IPS DF 19.7 (cell line): ENCODE measurements around the gene PLS1.
"Not testable (repeated sequence)": the region's sequence is repeated elsewhere in the genome, so short reads cannot be mapped to it uniquely, and the experiment has no call there.

Source experiments
- DNase-seq: peaks from one replicate; pipeline ENCODE4 v3.0.0-alpha.2; 2013; ENCODE audit warnings: low read depth, low spot score

PLS1 gene

GRCh38 chr3:142595581-142595950 lies 627 bp upstream of the PLS1 start:
- DNase-seq, result no peak

GRCh38 chr3:142596726-142597088 lies 514 bp downstream of the PLS1 start:
- no peak for DNase-seq

- no peak for DNase-seq
These were observed 1.7 kb downstream of the PLS1 start for GRCh38 chr3:142597906-142598305.

- no peak for DNase-seq
These were observed 5.5 kb downstream of the PLS1 start for GRCh38 chr3:142601713-142602112.

- no peak for DNase-seq
These were observed 6.6 kb downstream of the PLS1 start for GRCh38 chr3:142602619-142603385.

GRCh38 chr3:142603386-142603705 lies 7.2 kb downstream of the PLS1 start:
- DNase-seq, result not testable (repeated sequence)

GRCh38 chr3:142604940-142605339 lies 8.7 kb downstream of the PLS1 start:
- DNase-seq, result no peak

- DNase-seq, result no peak
These were observed 12.4 kb downstream of the PLS1 start for GRCh38 chr3:142608631-142609030.

GRCh38 chr3:142609136-142609535 lies 12.9 kb downstream of the PLS1 start:
- DNase-seq, result no peak

- DNase-seq, result no peak
These were observed 15.0 kb downstream of the PLS1 start for GRCh38 chr3:142611206-142611605.

- no peak for DNase-seq
These were observed 17.3 kb downstream of the PLS1 start for GRCh38 chr3:142613491-142613890.

- no peak for DNase-seq
These were observed 17.9 kb downstream of the PLS1 start for GRCh38 chr3:142614059-142614626.

- no peak for DNase-seq
These were observed 19.0 kb downstream of the PLS1 start for GRCh38 chr3:142615171-142615570.

GRCh38 chr3:142618917-142619461 lies 22.8 kb downstream of the PLS1 start:
- DNase-seq, result no peak

- no peak for DNase-seq
These were observed 26.2 kb downstream of the PLS1 start for GRCh38 chr3:142622405-142622804.

GRCh38 chr3:142623194-142623593 lies 27.0 kb downstream of the PLS1 start:
- DNase-seq, result no peak

- no peak for DNase-seq
These were observed 28.4 kb downstream of the PLS1 start for GRCh38 chr3:142624341-142625152.

GRCh38 chr3:142625153-142625440 lies 28.9 kb downstream of the PLS1 start:
- DNase-seq, result no peak

- DNase-seq, result no peak
These were observed 30.8 kb downstream of the PLS1 start for GRCh38 chr3:142626971-142627370.

- DNase-seq, result no peak
These were observed 32.6 kb downstream of the PLS1 start for GRCh38 chr3:142628801-142629200.

GRCh38 chr3:142633073-142633472 lies 36.9 kb downstream of the PLS1 start:
- DNase-seq, result no peak

- DNase-seq, result no peak
These were observed 39.9 kb downstream of the PLS1 start for GRCh38 chr3:142636050-142636449.

GRCh38 chr3:142636664-142637063 lies 40.5 kb downstream of the PLS1 start:
- no peak for DNase-seq
